Heart left ventricle (tissue), 13 donors: ENCODE results near the gene ANKRD16.

ENCODE experiments used
- POLR2A ChIP-seq, 2 donors: fragments of 450-650 bp; IDR thresholded peaks; one replicate each; pipeline ENCODE4 v1.6.1; 2017; ENCODE audit warnings: antibody characterized with exemption in 2 of 2, mild to moderate bottlenecking in 2 of 2, moderate library complexity in 2 of 2
- TF ChIP-seq, protein P1 (sequence below), 12 donors: fragments of 200-600 bp; sonication (generic) in 4 of 12; IDR thresholded peaks; one replicate each; pipeline versions ENCODE4 v1.5.0 to v1.8.0; 2018 to 2022; ENCODE audit warnings: antibody characterized with exemption in 12 of 12, mild to moderate bottlenecking in 5 of 12
- donor health status: ischemic (EF 13 %, LVEDD 7.1; RV severe dilation, severe dysfunction).
- donor health status: DM: no; HTN: yes; CAD: no.
- donor health status: DM: no; HTN: no; CAD: no.
- donor health status: ischemic (EF 25% LVEDD 6.9; RV normal size, moderate dysfunction).
- donor health status: ischemic (EF 25% LVEDD 5.7; RV mildly dilated, moderate dysfunction).
- donor health status: ischemic (EF 35%, LVEDD 5.7; RV mildly dilated, moderate dysfunction).
- donor health status: nonischemic (EF 11% LVEDD 7.7; RV severe dilation, severe dysfunction).
- donor health status: DM: yes; HTN: yes; CAD: no.
- donor health status: PGD.
- donor health status: ischemic (EF 29% LVEDD 5.4; RV normal size, mild dysfunction).
- donor health status: nonischemic (EF 23%, LVEDD 6.1; RV moderate dilation, normal function).

DNA sequence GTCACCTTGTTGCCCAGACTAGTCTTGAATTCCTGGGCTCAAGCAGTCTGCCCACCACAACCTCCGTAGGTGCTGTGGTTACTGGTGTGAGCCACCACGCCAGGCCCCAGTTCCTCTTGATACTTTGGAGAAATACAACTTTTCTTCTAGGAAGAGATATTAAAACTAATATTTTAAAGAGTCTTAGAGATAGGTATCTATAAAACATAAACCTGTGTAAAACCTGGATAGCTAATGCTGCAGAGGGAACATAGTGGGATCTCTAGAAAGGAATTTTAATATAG lies 71.7 kb downstream of the ANKRD16 start:
- TF ChIP-seq, protein P1, sequence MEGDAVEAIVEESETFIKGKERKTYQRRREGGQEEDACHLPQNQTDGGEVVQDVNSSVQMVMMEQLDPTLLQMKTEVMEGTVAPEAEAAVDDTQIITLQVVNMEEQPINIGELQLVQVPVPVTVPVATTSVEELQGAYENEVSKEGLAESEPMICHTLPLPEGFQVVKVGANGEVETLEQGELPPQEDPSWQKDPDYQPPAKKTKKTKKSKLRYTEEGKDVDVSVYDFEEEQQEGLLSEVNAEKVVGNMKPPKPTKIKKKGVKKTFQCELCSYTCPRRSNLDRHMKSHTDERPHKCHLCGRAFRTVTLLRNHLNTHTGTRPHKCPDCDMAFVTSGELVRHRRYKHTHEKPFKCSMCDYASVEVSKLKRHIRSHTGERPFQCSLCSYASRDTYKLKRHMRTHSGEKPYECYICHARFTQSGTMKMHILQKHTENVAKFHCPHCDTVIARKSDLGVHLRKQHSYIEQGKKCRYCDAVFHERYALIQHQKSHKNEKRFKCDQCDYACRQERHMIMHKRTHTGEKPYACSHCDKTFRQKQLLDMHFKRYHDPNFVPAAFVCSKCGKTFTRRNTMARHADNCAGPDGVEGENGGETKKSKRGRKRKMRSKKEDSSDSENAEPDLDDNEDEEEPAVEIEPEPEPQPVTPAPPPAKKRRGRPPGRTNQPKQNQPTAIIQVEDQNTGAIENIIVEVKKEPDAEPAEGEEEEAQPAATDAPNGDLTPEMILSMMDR (IDR thresholded peaks at IDR 0.05) = no peak
- no peak for TF ChIP-seq POLR2A (IDR thresholded peaks at IDR 0.05)
